ENCODE results near the gene MRPL2.

DNA sequence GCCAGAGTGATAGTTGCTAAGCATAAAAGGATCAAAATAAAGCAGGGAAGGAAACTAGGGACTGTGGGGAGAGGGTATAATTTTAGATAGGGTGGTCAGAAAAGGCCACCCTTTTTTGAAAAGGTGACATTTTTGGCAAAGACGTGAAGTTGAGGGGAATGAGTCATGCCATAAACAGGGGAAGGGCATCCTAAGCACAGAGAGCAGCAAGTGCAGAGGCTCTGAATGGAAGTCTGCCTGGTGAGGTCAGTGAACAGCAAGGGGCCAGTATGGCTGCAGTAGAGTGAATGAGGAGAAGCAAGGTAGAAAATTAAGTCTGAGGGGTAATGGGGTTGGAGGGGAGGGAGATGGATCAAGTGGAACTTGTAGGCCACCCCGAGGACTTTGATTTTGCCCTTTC is 2.6 kb upstream of the MRPL2 start:
- TF ChIP-seq, protein P1, sequence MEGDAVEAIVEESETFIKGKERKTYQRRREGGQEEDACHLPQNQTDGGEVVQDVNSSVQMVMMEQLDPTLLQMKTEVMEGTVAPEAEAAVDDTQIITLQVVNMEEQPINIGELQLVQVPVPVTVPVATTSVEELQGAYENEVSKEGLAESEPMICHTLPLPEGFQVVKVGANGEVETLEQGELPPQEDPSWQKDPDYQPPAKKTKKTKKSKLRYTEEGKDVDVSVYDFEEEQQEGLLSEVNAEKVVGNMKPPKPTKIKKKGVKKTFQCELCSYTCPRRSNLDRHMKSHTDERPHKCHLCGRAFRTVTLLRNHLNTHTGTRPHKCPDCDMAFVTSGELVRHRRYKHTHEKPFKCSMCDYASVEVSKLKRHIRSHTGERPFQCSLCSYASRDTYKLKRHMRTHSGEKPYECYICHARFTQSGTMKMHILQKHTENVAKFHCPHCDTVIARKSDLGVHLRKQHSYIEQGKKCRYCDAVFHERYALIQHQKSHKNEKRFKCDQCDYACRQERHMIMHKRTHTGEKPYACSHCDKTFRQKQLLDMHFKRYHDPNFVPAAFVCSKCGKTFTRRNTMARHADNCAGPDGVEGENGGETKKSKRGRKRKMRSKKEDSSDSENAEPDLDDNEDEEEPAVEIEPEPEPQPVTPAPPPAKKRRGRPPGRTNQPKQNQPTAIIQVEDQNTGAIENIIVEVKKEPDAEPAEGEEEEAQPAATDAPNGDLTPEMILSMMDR (optimal IDR thresholded peaks at IDR 0.05 in 1 of 3, IDR thresholded peaks at IDR 0.05 in 1 of 3, conservative IDR thresholded peaks at IDR 0.05 in 1 of 3; ENCODE audit: extremely low read depth in 1 of 3, insufficient read depth in 2 of 3, low read length in 3 of 3) = no peak
- TF ChIP-seq EZH2 (IDR thresholded peaks at IDR 0.05; ENCODE audit: low read length) = no peak
